H1 (cell line): ENCODE results near the gene CCBE1. TPM values are rescaled to one million over a fixed set of nuclear protein-coding genes. Genes with fewer than 3 reads are reported as not detected.

Source experiments
- ATF2 ChIP-seq: IDR thresholded peaks from 2 replicates; pipeline ENCODE4 v1.6.1; 2012; ENCODE audit warnings: low read length, inconsistent platforms
- CBX5 ChIP-seq: fragments of 300-800, 300-1000 bp; sonication (generic); IDR thresholded peaks from 2 replicates; pipeline ENCODE4 v1.7.1; 2016; ENCODE audit warnings: antibody characterized with exemption, low read length, low read depth
- CHD7 ChIP-seq: fragments of 300-600 bp; sonication (generic); IDR thresholded peaks from 2 replicates; pipeline ENCODE4 v1.7.1; 2012; ENCODE audit warnings: low read length, moderate library complexity, mild to moderate bottlenecking, inconsistent platforms; ENCODE audit not compliant: insufficient replicate concordance
- HDAC2 ChIP-seq, 2 experiments: fragments of 300-600 bp in 1 of 2; sonication (generic) in 1 of 2; IDR thresholded peaks; 2 replicates each; pipeline ENCODE4 v1.6.1; 2011 to 2012; ENCODE audit warnings: low read depth in 2 of 2, low read length in 2 of 2, mild to moderate bottlenecking in 2 of 2, moderate library complexity in 2 of 2, borderline replicate concordance in 1 of 2, inconsistent platforms in 1 of 2
- KDM1A ChIP-seq: fragments of 200-600, 300-600 bp; sonication (generic); IDR thresholded peaks from 2 replicates; pipeline ENCODE4 v1.7.1; 2016; ENCODE audit warnings: mild to moderate bottlenecking, low read length, borderline replicate concordance
- KDM4A ChIP-seq: IDR thresholded peaks from one replicate; pipeline ENCODE4 v1.7.1; 2012; ENCODE audit warnings: low read depth, mild to moderate bottlenecking, moderate library complexity, low read length, inconsistent platforms; ENCODE audit not compliant: severe bottlenecking
- POLR2AphosphoS5 ChIP-seq: IDR thresholded peaks from 2 replicates; pipeline ENCODE4 v1.6.1; 2011; ENCODE audit warnings: low read depth, low read length
- SIN3A ChIP-seq, 2 experiments: IDR thresholded peaks in 1 of 2; conservative IDR thresholded peaks in 1 of 2; 2 replicates each; pipeline ENCODE4 v1.6.1; 2011 to 2012; ENCODE audit warnings: low read length in 2 of 2, improper control_type of control experiment in 1 of 2, low read depth in 1 of 2, mild to moderate bottlenecking in 1 of 2
- TCF12 ChIP-seq: IDR thresholded peaks from 2 replicates; pipeline ENCODE4 v1.6.1; 2011; ENCODE audit warnings: low read depth, mild to moderate bottlenecking, low read length
- TEAD4 ChIP-seq: IDR thresholded peaks from 2 replicates; pipeline ENCODE4 v1.6.1; 2012; ENCODE audit warnings: low read depth, low read length, inconsistent platforms, mixed read lengths
- polyA plus RNA-seq, 7 experiments: library from polyadenylated mRNA; depleted of rRNA in 3 of 7; stranded (reverse) in 5 of 7; unstranded in 2 of 7; fragments of >200 nt in 5 of 7; fragments of 200-250 nt in 2 of 7; gene quantifications; 1 replicate in 5 of 7; 2 replicates in 1 of 7; 4 replicates in 1 of 7; pipeline versions ENCODE4 v1.2.1 to v1.2.3, GENCODE V29; 2011 to 2013; ENCODE audit warnings: missing spikeins in 2 of 7, mixed read lengths in 2 of 7
- total RNA-seq: library from RNA; stranded (reverse); fragmentation: NEBNext Ultra II Directional; extraction: Animal tissue kit (Norgen Biotek cat#: 25700); gene quantifications from 2 replicates; pipeline ENCODE4 v1.2.1, GENCODE V29; 2021

Gene CCBE1
- total and polyA plus RNA-seq, 2 of the 8 experiments (the other 6 are each of a cell fraction or from before 2014, with no cell fraction given): 2.1 to 2.6 TPM

GRCh38 chr18:59733421-59733820, 36.2 kb upstream of the CCBE1 start (continued):
- TF ChIP-seq CHD7 (no peak), CBX5 (no peak), POLR2AphosphoS5 (no peak), KDM4A (no peak), KDM1A (no peak), TCF12 (no peak), HDAC2 (IDR thresholded peaks at IDR 0.05; ENCODE audit: borderline replicate concordance in 1 of 2, low read depth in 2 of 2, low read length in 2 of 2) (no peak), ATF2 (no peak), SIN3A (conservative IDR thresholded peaks at IDR 0.05 in 1 of 2, IDR thresholded peaks at IDR 0.05 in 1 of 2; ENCODE audit: low read depth in 1 of 2, low read length in 2 of 2) (no peak), TEAD4 (no peak)
